A673 (cell line): ENCODE results near the gene CHCHD3. TPM values are rescaled to one million over a fixed set of nuclear protein-coding genes. Genes with fewer than 3 reads are reported as not detected.

Source experiments
- BruUV-seq: library from RNA; stranded (reverse); fragments of 400-500 nt; replicated peaks from 2 replicates; lab custom pipeline; 2021; lab: Mats Ljungman, UMichigan
- CTCF ChIA-PET: fragments of 300-600 bp; sonication (Branson Sonifier 250); formaldehyde crosslinking; loops from one replicate; lab custom pipeline; 2022; ENCODE audit warnings: antibody characterized with exemption; lab: Charles Lee
- POLR2A ChIA-PET: fragments of 300-600 bp; sonication (Branson Sonifier 250); formaldehyde crosslinking; loops from one replicate; lab custom pipeline; 2022; ENCODE audit warnings: antibody characterized with exemption; ENCODE audit not compliant: low non-redundant PET; lab: Charles Lee
- DNase-seq: peaks from one replicate; pipeline ENCODE4 v3.0.0-alpha.2; 2015; ENCODE audit warnings: low spot score
- H3K27ac ChIP-seq: fragments of 200-600 bp; sonication (generic); 2 replicates; pipeline ENCODE4 v1.5.1; 2016; ENCODE audit warnings: mixed run types, low read depth, mild to moderate bottlenecking, mixed read lengths, antibody characterized with exemption, low read length; ENCODE audit not compliant: poor library complexity, severe bottlenecking
- H3K27me3 ChIP-seq: fragments of 200-600 bp; sonication (generic); replicated peaks from 2 replicates; pipeline ENCODE4 v1.6.1; 2017; ENCODE audit warnings: mixed run types, low read depth, mild to moderate bottlenecking, mixed read lengths, antibody characterized with exemption, low read length; ENCODE audit not compliant: insufficient read depth, poor library complexity
- H3K36me3 ChIP-seq: fragments of 200-600 bp; sonication (generic); 2 replicates; pipeline ENCODE4 v1.6.1; 2016; ENCODE audit warnings: mixed run types, mild to moderate bottlenecking, mixed read lengths, antibody characterized with exemption, low read length; ENCODE audit not compliant: insufficient read depth, poor library complexity, severe bottlenecking
- H3K4me1 ChIP-seq: fragments of 200-600 bp; sonication (generic); 2 replicates; pipeline ENCODE4 v1.6.1; 2017; ENCODE audit warnings: mixed run types, mild to moderate bottlenecking, mixed read lengths, antibody characterized with exemption, low read length; ENCODE audit not compliant: insufficient read depth, poor library complexity, severe bottlenecking
- H3K4me3 ChIP-seq: fragments of 200-600 bp; sonication (generic); 2 replicates; pipeline ENCODE4 v1.5.1; 2016; ENCODE audit warnings: low read depth, mixed run types, mild to moderate bottlenecking, mixed read lengths, low read length; ENCODE audit not compliant: poor library complexity, severe bottlenecking
- H3K9me3 ChIP-seq: fragments of 200-600 bp; sonication (generic); 2 replicates; pipeline ENCODE4 v1.6.1; 2016; ENCODE audit warnings: mixed run types, low read depth, mild to moderate bottlenecking, mixed read lengths, antibody characterized with exemption, low read length; ENCODE audit not compliant: poor library complexity, severe bottlenecking
- EZH2 ChIP-seq: fragments of 200-600 bp; sonication (generic); IDR thresholded peaks from 2 replicates; pipeline ENCODE4 v1.6.1; 2017; ENCODE audit warnings: borderline replicate concordance, low read depth, mild to moderate bottlenecking, mixed read lengths, antibody characterized with exemption, low read length; ENCODE audit not compliant: poor library complexity, severe bottlenecking
- intact Hi-C: fragments of 100-400 bp; cut with micrococcal nuclease; formaldehyde crosslinking; loops from one replicate; pipeline ENCODE4 v1.10.0; 2022; ENCODE audit not compliant: unreplicated experiment
- total RNA-seq: library from RNA; stranded (reverse); gene quantifications from 2 replicates; pipeline ENCODE4 v1.2.3, GENCODE V29; 2021
- TF ChIP-seq, protein P1 (sequence below): fragments of 300-800, 200-600 bp; sonication (generic); conservative IDR thresholded peaks from 2 replicates; pipeline ENCODE4 v1.5.1; 2017; ENCODE audit warnings: low read depth, mild to moderate bottlenecking, antibody characterized with exemption, low read length, moderate library complexity, mixed read lengths

CHCHD3 gene
- total RNA-seq, 1 experiment from 2014 or later: 128 TPM

DNA sequence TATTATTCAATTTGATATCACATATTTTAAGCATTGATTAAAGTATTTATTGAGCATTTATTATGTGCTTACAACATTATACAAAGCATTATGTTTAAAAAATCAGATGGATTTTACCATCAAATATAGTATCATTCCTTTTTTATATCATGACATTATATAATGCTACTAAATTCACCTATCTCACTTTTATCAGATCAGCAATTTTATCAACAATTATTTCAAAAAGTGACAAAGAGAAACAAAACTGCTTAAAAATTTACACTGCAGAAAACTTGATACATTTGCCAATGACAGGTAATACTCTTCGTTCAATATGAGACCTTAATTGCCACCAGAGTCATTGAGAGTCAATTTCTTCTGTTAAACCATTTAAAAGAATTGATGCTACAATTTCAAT, 82.0 kb downstream of the CHCHD3 start:
- H3K9me3 ChIP-seq: no peaks in the 10 kb centered on the region
- BruUV-seq: no TSS peak
- H3K27me3 ChIP-seq: no peaks in the 10 kb centered on the region
- TF ChIP-seq, protein P1, sequence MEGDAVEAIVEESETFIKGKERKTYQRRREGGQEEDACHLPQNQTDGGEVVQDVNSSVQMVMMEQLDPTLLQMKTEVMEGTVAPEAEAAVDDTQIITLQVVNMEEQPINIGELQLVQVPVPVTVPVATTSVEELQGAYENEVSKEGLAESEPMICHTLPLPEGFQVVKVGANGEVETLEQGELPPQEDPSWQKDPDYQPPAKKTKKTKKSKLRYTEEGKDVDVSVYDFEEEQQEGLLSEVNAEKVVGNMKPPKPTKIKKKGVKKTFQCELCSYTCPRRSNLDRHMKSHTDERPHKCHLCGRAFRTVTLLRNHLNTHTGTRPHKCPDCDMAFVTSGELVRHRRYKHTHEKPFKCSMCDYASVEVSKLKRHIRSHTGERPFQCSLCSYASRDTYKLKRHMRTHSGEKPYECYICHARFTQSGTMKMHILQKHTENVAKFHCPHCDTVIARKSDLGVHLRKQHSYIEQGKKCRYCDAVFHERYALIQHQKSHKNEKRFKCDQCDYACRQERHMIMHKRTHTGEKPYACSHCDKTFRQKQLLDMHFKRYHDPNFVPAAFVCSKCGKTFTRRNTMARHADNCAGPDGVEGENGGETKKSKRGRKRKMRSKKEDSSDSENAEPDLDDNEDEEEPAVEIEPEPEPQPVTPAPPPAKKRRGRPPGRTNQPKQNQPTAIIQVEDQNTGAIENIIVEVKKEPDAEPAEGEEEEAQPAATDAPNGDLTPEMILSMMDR: no peak
- TF ChIP-seq EZH2: no peak
- no peak overlapping the region for H3K27ac ChIP-seq
- ChIA-PET CTCF (no interaction called here), POLR2A (no interaction called here)
- intact Hi-C loops: no loop called here
- no peak for DNase-seq
- H3K4me3 ChIP-seq: no peak overlapping the region
- no peaks in the 10 kb centered on the region for H3K36me3 ChIP-seq
- H3K4me1 ChIP-seq: peaks cover 25% of the 10 kb centered on the region

DNA sequence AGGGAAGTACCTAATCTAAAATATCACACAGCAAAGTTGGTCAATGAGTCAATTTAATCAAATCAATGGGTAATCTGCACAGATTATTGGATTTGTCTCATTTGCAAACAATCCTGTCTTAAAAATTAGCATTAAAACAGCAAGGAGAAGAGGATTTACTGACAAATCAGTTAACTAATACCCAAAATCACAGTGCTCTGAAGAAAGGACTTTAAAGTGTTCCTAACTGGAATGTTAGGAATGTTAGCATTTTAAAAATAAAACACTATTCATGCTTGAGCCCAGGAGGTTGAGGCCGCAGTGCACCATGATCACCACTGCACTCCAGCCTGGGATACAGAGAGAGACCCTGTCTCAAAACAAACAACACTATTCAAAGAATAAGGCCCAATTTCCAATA, 83.1 kb downstream of the CHCHD3 start:
- CTCF ChIA-PET: no interaction called here
- H3K27me3 ChIP-seq: no peaks in the 10 kb centered on the region
- H3K4me1 ChIP-seq: peaks cover 25% of the 10 kb centered on the region
- POLR2A ChIA-PET: no interaction called here
- no TSS peak for BruUV-seq
- no peaks in the 10 kb centered on the region for H3K9me3 ChIP-seq
- H3K4me3 ChIP-seq: no peak overlapping the region
- DNase-seq: no peak
- no peaks in the 10 kb centered on the region for H3K36me3 ChIP-seq
- H3K27ac ChIP-seq: no peak overlapping the region
- TF ChIP-seq, protein P1: no peak
- no peak for TF ChIP-seq EZH2
- intact Hi-C loops: no loop called here

DNA sequence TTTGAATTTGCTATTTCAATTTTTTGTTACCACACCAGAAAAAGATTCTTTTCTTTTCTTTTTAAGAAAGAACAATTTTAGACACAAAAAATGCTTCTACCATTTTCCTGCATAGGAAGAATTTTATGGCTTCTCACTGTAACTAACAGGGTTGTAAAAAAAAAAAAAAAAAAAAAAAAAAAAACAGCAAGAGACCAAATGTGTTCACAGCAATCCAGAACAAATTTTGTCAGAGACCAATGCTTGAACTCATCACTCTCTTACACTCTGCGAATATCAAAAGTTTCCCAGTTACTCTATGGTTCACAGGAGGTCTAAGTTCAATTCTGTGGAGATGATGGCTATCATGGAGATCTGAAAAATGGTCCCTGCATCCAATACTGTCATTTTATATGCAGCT, 84.4 kb downstream of the CHCHD3 start:
- ChIA-PET POLR2A (interaction anchor here (0.7 kb wide), 1 partner anchor 829 kb away, joined by 11 read pairs; no protein-coding TSS in a partner anchor), CTCF (no interaction called here)
- H3K9me3 ChIP-seq: no peaks in the 10 kb centered on the region
- DNase-seq: no peak
- H3K4me3 ChIP-seq: no peak overlapping the region
- no peaks in the 10 kb centered on the region for H3K27me3 ChIP-seq
- no peaks in the 10 kb centered on the region for H3K36me3 ChIP-seq
- TF ChIP-seq, protein P1: no peak
- no peak for TF ChIP-seq EZH2
- peaks cover 30% of the 10 kb centered on the region for H3K4me1 ChIP-seq
- H3K27ac ChIP-seq: no peak overlapping the region
- intact Hi-C loops: no loop called here
- BruUV-seq: no TSS peak
